ENCODE data around the gene ALS2. TPM values are rescaled to one million over a fixed set of nuclear protein-coding genes. Genes with fewer than 3 reads are reported as not detected.
"Not testable (repeated sequence)": the region's sequence is repeated elsewhere in the genome, so short reads cannot be mapped to it uniquely, and the experiment has no call there.

Gene ALS2
- total and polyA plus RNA-seq, 5 experiments from 2014 or later = 3.7 to 15.8 (median 5.2) TPM

DNA sequence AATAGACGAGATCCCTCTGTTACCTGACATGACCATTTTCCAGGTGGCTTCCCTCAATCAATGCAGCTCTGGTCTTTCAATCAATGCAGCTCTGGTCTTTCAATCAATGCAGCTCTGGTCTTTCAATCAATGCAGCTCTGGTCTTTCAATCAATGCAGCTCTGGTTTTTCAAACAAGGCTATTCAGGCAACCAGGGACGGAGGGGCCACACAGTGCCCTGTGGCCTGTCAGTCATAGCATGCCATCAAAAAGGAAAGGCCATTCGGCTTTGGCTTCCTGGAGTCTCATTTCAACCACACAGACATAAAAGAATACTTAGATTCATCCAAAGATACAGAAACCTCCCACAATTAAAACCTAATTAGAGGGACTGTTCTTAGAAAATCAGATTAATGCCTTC is 95.6 kb downstream of the ALS2 start:
- ATAC-seq = no peak
- POLR2A ChIA-PET = no interaction called here
- no peaks in the 10 kb centered on the region for H3K4me1 Mint-ChIP-seq
- no peaks in the 10 kb centered on the region for H3K9me3 Mint-ChIP-seq
- H3K4me3 Mint-ChIP-seq = no peak overlapping the region
- peaks cover 9 to 18% (median 11%) of the 10 kb centered on the region in 5 donors for H3K27me3 Mint-ChIP-seq
- no peak overlapping the region for H3K27ac Mint-ChIP-seq
- no peaks in the 10 kb centered on the region for H3K36me3 Mint-ChIP-seq
- no peak for DNase-seq

DNA sequence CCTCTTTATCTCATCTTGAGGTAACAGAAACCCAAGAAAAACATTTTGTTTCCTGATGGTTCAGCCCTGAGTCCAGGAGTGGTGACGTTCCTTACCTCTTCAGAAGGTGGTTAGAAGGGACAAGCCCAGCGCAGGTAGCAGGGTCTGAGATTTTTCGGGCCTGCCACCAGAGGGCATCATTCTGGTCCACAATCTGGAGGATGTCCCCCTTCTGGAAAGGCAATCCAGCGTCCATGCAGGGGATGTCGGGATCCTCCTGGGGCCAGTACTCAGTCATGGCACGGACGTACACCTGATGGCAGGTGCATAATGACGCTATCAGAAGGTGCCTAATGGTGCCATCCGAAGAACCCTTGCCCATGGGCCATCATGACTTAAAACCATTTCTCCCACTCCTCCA is 100.0 kb downstream of the ALS2 start:
- H3K4me3 Mint-ChIP-seq = no peak overlapping the region
- POLR2A ChIA-PET = no interaction called here
- no peak for ATAC-seq
- H3K4me1 Mint-ChIP-seq = no peaks in the 10 kb centered on the region
- peaks cover 3 to 18% (median 7%) of the 10 kb centered on the region in 5 donors for H3K27me3 Mint-ChIP-seq
- no peak overlapping the region for H3K27ac Mint-ChIP-seq
- no peaks in the 10 kb centered on the region for H3K36me3 Mint-ChIP-seq
- no peaks in the 10 kb centered on the region for H3K9me3 Mint-ChIP-seq
- DNase-seq = peak in 1 of 10 donors; percentile 3

DNA sequence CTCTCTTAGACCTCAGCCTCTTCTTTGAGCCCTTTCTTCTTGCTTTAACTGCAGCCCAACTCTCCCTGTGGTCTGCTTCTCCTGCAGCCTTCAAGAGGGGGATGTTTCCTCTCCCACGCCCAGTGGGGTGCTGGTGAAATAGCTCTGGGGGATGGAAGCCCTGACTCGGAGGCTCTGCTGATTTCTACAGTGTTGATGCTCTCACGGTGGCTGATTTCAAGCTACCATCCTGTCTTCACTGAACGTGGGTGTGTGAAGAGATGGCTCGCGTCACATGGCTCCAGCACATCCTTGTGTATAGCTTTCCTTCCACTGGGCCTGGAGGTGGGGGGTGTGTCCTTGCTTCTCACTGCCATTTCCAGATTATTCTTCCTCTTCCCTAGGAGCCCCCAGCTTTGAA is 102.3 kb downstream of the ALS2 start:
- Mint-ChIP-seq H3K27ac (no peak overlapping the region), H3K9me3 (no peaks in the 10 kb centered on the region), H3K4me3 (no peak overlapping the region), H3K27me3 (peaks cover 3 to 9% (median 7%) of the 10 kb centered on the region in 5 donors), H3K4me1 (no peaks in the 10 kb centered on the region), H3K36me3 (no peaks in the 10 kb centered on the region)
- no peak for DNase-seq
- no peak for ATAC-seq
- POLR2A ChIA-PET = no interaction called here

DNA sequence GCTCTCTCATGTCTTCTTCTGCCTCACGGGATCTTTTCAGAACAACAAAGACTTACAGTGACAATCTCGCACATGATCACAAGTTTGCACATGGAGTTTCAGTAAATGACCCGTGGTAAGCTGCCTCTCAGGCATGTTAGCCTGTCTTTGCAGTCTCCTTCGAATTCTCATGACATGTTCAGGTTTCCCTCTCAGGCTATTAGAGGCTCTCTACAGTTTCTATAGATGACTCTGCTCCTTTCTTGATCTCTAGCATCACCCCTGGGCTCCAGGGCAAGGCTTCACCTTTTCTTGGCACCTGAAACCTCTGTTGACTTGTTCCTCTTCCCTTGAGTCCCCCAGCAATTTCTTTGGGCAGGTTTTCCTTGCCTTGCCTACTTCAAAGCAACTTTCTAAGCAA is 105.3 kb downstream of the ALS2 start:
- peaks cover 0 to 13% (median 0%) of the 10 kb centered on the region in 9 donors for H3K9me3 Mint-ChIP-seq
- H3K36me3 Mint-ChIP-seq = no peaks in the 10 kb centered on the region
- peaks cover 0 to 9% (median 4%) of the 10 kb centered on the region in 5 donors for H3K27me3 Mint-ChIP-seq
- H3K27ac Mint-ChIP-seq = no peak overlapping the region
- H3K4me3 Mint-ChIP-seq = no peak overlapping the region
- POLR2A ChIA-PET = no interaction called here
- H3K4me1 Mint-ChIP-seq = peaks cover 0 to 3% (median 0%) of the 10 kb centered on the region in 4 donors
- DNase-seq (no peak), ATAC-seq (no peak)

DNA sequence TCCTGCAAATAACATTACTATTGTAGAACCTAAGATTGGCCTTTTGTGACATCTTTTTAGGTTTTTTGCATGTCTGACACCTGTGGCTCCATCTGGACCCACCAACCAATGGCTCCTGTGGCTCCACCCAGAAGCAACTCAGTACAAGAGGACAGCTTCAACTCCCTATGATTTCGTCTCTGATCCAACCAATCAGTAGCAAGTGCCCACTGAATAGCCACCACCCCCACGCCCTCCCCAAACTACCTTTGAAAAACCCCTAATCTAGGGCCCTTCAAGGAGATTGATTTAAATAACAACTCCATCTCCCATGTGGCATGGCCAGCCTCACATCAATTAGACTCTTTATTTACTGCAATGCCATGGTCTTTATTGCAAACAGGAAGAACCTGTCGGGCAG is 105.9 kb downstream of the ALS2 start:
- ATAC-seq = no peak
- Mint-ChIP-seq H3K9me3 (peaks cover 0 to 13% (median 0%) of the 10 kb centered on the region in 9 donors), H3K36me3 (no peaks in the 10 kb centered on the region), H3K27me3 (peaks cover 0 to 9% (median 4%) of the 10 kb centered on the region in 5 donors), H3K27ac (no peak overlapping the region), H3K4me1 (peaks cover 0 to 3% (median 0%) of the 10 kb centered on the region in 4 donors), H3K4me3 (no peak overlapping the region)
- POLR2A ChIA-PET = no interaction called here
- no peak for DNase-seq

DNA sequence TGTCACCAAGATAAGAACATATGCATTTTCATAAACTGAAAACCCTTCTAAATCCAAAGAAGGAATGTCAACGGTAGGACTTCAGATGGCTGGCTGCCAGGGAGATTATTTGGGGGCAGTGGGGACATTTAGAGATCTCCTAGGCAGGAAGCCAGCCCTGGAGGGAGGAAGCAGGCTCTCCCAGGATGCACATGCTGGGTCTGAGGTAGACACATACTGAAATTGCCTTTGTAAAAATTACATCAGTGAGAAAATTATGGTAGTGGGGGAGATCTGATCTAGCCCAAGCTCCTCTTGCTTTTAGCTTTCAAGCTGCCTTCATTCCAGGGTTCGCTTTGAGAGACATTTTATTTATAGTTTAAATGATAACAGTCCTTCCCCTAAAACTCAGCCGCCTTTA is 106.4 kb downstream of the ALS2 start:
- peaks cover 0 to 3% (median 0%) of the 10 kb centered on the region in 4 donors for H3K4me1 Mint-ChIP-seq
- peaks cover 0 to 13% (median 0%) of the 10 kb centered on the region in 9 donors for H3K9me3 Mint-ChIP-seq
- ATAC-seq (no peak), DNase-seq (no peak)
- H3K4me3 Mint-ChIP-seq = no peak overlapping the region
- no peak overlapping the region for H3K27ac Mint-ChIP-seq
- POLR2A ChIA-PET = no interaction called here
- no peaks in the 10 kb centered on the region for H3K36me3 Mint-ChIP-seq
- H3K27me3 Mint-ChIP-seq = peaks cover 0 to 9% (median 4%) of the 10 kb centered on the region in 5 donors

DNA sequence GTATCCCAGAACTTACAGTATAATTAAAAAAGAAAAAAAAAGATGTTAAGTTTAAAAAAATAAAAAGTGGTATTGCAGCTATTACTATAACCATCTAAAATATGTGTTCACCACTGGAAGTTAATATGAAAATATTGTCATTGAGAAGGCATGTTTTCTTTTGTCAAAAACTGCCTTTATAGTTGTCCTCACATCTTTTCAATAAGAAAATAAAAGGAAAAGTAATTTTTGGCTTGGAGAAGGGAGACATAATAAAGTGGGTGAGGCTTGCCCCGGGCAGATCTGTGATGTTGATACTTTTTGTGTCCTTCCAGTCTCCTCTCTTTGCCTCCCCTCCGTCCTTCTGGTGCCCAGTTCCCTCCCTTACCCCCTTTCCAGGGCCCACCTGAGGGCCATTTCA is 107.2 kb downstream of the ALS2 start:
- no peak for DNase-seq
- H3K9me3 Mint-ChIP-seq = peaks cover 0 to 13% (median 0%) of the 10 kb centered on the region in 9 donors
- POLR2A ChIA-PET = no interaction called here
- peaks cover 0 to 3% (median 0%) of the 10 kb centered on the region in 4 donors for H3K4me1 Mint-ChIP-seq
- no peak overlapping the region for H3K4me3 Mint-ChIP-seq
- peaks cover 0 to 9% (median 4%) of the 10 kb centered on the region in 5 donors for H3K27me3 Mint-ChIP-seq
- no peaks in the 10 kb centered on the region for H3K36me3 Mint-ChIP-seq
- peak overlapping the region in 1 of 10 donors; percentile 30 for H3K27ac Mint-ChIP-seq
- no peak for ATAC-seq

DNA sequence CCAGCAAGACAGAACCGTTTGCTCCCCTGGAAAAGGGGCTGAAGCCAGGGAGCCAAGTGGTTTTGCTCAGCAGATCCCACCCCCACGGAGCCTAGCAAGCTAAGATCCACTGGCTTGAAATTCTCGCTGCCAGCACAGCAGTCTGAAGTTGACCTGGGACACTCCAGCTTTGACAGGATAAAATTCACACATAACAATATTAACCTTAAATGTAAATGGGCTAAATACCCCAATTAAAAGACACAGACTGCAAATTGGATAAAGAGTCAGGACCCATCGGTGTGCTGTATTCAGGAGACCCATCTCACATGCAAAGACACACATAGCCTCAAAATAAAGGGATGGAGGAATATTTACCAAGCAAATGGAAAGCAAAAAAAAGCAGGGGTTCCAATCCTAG is 109.5 kb downstream of the ALS2 start:
- H3K4me1 Mint-ChIP-seq, ATAC-seq, H3K27ac Mint-ChIP-seq, H3K4me3 Mint-ChIP-seq, H3K27me3 Mint-ChIP-seq, DNase-seq, H3K36me3 Mint-ChIP-seq, POLR2A ChIA-PET: not testable (repeated sequence)
- H3K9me3 Mint-ChIP-seq = peaks cover 0 to 13% (median 0%) of the 10 kb centered on the region in 9 donors

DNA sequence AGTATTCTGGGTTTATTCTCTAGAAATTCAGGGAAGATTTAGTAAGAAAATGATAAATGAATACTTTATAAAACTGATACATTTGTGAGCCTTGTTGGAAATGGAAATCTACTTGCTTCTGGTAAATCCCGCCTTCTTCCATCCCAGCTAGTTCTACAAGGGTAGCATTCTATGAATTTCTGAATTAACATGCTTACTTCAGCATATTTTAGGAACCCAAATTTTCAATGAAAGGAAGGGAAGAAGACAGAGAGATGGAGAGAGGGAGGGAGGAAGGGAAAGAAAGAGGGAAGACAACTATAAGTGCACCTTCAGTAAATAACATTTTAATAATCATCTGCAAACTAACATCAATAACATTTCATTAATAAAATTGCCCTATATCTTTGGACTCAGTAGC is 110.9 kb downstream of the ALS2 start:
- H3K27ac Mint-ChIP-seq = no peak overlapping the region
- no peak for DNase-seq
- H3K4me1 Mint-ChIP-seq = peaks cover 0 to 3% (median 0%) of the 10 kb centered on the region in 4 donors
- H3K36me3 Mint-ChIP-seq = no peaks in the 10 kb centered on the region
- H3K9me3 Mint-ChIP-seq = peaks cover 0 to 13% (median 0%) of the 10 kb centered on the region in 9 donors
- H3K4me3 Mint-ChIP-seq = no peak overlapping the region
- no peak for ATAC-seq
- POLR2A ChIA-PET = no interaction called here
- H3K27me3 Mint-ChIP-seq = peaks cover 0 to 9% (median 4%) of the 10 kb centered on the region in 5 donors

DNA sequence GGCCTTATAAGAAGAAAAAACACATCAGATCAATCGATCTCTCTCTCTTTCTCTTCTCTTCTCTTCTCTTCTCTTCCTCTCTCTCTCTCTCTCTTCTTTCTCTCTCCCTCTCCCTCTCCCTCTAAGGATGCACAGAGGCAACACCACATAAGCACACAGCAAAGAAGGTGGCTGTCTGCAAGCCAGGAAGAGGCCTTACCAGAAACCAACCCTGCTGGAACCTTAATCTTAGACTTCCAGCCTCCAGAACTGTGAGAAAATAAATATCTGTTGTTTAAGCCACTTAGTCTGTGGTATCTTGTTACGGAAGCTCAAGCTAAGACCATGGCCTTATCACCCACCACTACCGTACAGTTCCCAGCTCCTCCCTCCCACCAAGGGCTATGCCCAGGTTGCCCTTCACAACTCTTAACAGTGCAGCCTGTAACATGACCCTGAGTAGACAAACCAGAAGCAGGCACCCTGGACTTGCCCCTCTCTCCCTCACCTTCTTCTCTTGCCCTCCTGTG is 112.3 kb downstream of the ALS2 start:
- no peaks in the 10 kb centered on the region for H3K36me3 Mint-ChIP-seq
- DNase-seq (no peak), ATAC-seq (no peak)
- no peak overlapping the region for H3K4me3 Mint-ChIP-seq
- POLR2A ChIA-PET = no interaction called here
- peaks cover 0 to 13% (median 0%) of the 10 kb centered on the region in 9 donors for H3K9me3 Mint-ChIP-seq
- no peak overlapping the region for H3K27ac Mint-ChIP-seq
- H3K27me3 Mint-ChIP-seq = peaks cover 0 to 9% (median 4%) of the 10 kb centered on the region in 5 donors
- peaks cover 0 to 3% (median 0%) of the 10 kb centered on the region in 4 donors for H3K4me1 Mint-ChIP-seq

DNA sequence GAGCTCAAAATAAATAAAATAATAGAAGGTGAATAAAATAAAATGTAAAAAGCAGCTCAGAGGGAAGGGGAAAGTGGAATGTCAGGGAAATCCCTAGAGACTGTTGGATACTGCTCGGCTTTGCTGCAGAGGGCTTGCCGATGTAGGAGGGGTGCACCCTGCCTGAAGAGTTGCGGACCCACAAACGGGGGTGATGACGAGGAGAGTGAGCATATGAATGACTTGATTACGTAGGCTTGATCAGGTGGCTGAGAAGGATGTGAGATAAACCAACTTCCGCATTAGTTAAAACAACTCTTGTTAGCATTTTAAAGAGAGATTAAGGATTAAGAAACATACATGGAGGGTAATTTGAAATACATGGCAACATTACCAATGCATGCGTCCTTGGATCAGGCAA is 116.4 kb downstream of the ALS2 start:
- no peaks in the 10 kb centered on the region for H3K9me3 Mint-ChIP-seq
- DNase-seq (no peak), ATAC-seq (no peak)
- POLR2A ChIA-PET = no interaction called here
- H3K36me3 Mint-ChIP-seq = no peaks in the 10 kb centered on the region
- H3K27ac Mint-ChIP-seq = no peak overlapping the region
- H3K4me1 Mint-ChIP-seq = no peaks in the 10 kb centered on the region
- H3K4me3 Mint-ChIP-seq = no peak overlapping the region
- peaks cover 0 to 4% (median 0%) of the 10 kb centered on the region in 5 donors for H3K27me3 Mint-ChIP-seq

DNA sequence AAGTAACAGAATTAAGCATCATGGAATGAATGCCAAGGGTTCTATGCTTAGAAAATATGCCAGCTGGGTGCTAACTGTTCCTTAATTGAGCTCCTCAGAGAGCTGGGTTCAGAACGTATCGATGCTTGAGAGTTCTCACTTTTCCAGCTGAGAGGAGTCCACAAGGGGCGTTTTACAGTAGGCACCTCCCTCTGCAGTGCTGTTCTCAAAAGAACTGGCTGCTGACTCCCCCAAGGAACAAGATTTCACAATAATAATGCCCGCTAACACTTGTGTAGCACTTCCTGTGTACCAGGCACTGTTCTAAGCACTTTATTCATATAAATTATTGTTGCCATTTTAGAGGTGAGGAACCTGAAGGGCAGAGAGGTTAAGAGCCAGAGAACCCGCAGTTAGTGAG is 119.4 kb downstream of the ALS2 start:
- H3K4me1 Mint-ChIP-seq = peaks cover 0 to 2% (median 0%) of the 10 kb centered on the region in 4 donors
- H3K4me3 Mint-ChIP-seq = no peak overlapping the region
- POLR2A ChIA-PET = no interaction called here
- H3K36me3 Mint-ChIP-seq = no peaks in the 10 kb centered on the region
- no peak overlapping the region for H3K27ac Mint-ChIP-seq
- ATAC-seq (no peak), DNase-seq (no peak)
- peaks cover 0 to 6% (median 0%) of the 10 kb centered on the region in 5 donors for H3K27me3 Mint-ChIP-seq
- H3K9me3 Mint-ChIP-seq = no peaks in the 10 kb centered on the region

DNA sequence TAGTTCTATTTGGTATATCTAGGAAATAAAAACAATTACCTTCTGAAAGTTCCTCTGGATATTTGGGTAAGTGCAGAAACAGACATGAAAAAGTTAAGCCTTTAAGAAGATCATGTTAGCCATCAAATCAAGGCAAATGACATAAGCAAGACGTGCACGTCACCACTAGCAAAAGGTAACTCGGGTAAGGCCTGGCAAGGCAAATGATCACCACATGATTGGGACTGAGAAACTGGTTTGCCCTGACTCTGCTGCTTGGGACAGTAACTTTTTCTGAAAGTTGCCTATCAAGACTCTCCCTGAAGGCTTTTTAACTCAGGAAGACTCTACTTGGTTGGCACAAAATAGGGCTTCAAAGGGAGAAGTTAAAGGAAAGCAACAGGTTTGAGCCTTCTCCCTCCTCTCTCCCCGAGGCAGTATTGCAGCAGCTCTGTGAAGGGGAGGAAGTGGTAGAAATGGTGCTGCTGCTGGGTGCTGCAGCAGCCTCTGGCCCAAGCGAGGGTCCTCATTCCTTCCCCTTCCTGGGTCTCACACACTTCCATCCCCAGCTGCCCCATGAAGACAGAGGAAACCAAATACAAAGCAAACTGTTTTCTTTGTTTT is 120.3 kb downstream of the ALS2 start:
- no peak for ATAC-seq
- Mint-ChIP-seq H3K4me1 (peaks cover 0 to 3% (median 0%) of the 10 kb centered on the region in 4 donors), H3K4me3 (no peak overlapping the region), H3K9me3 (no peaks in the 10 kb centered on the region), H3K36me3 (no peaks in the 10 kb centered on the region), H3K27me3 (peaks cover 0 to 6% (median 2%) of the 10 kb centered on the region in 5 donors), H3K27ac (peak overlapping the region in 1 of 10 donors; percentile 61)
- POLR2A ChIA-PET = no interaction called here
- no peak for DNase-seq

DNA sequence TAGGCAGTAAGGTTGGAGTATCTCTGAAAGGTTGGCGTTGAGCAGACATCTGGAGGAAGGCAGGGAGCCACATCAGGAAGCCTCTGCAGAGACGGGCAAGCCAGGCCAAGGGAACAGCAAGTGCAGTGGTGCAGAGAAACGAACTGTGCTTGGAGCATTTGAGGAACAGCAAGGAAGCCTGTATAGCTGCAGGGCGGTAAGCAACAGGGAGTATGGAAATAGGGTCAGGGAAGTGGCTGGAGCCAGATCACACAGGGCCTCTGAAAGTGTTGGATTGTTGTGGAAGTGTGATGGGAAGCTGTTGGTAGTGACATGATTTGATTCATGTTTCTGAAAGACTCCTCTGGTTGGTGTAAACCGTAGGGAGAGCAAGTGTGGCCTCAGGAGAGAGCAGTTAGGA is 124.0 kb downstream of the ALS2 start:
- Mint-ChIP-seq H3K4me3 (no peak overlapping the region), H3K4me1 (peaks cover 0 to 3% (median 0%) of the 10 kb centered on the region in 4 donors), H3K27ac (peak overlapping the region in 2 of 10 donors; percentile 4 to 71), H3K27me3 (peaks cover 3 to 20% (median 11%) of the 10 kb centered on the region in 5 donors), H3K36me3 (no peaks in the 10 kb centered on the region), H3K9me3 (no peaks in the 10 kb centered on the region)
- DNase-seq = no peak
- POLR2A ChIA-PET = interaction anchor here (0.6 kb wide), 1 partner anchor 527 kb away, joined by 5 read pairs; no protein-coding TSS in a partner anchor
- no peak for ATAC-seq

Data from naive thymus-derived CD8-positive, alpha-beta T cell (primary cell).